Stimulated activated CD8-positive, alpha-beta memory T cell treated with anti-CD3 and anti-CD28 coated beads, Interleukin-4, amount 100 ng/mL, for 24 hours (primary cell): ENCODE data around the gene KYNU.
"Not testable (repeated sequence)": the region's sequence is repeated elsewhere in the genome, so short reads cannot be mapped to it uniquely, and the experiment has no call there.

Source experiments
- DNase-seq: peaks from one replicate; pipeline ENCODE4 v3.0.0-alpha.2; 2020; ENCODE audit warnings: low read depth

The KYNU gene

DNA sequence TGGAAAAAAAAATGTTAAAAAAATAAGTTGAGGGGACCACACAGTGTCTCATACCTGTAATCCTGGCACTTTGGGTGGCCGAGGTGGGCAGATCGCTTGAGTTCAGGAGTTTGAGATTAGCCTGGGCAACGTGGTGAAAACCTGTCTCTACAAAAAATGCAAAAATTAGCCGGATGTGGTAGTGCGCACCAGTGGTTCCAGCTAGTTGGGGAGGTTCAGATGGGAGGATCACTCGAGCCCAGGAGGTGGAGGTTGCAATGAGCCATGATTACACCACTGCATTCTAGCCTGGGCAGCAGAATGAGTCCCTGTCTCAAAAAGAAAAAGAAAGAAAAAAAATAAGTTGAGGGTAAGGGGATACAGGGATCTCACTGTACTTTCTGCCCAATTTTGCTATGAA lies 6.1 kb upstream of the KYNU start:
- no peak for DNase-seq

DNA sequence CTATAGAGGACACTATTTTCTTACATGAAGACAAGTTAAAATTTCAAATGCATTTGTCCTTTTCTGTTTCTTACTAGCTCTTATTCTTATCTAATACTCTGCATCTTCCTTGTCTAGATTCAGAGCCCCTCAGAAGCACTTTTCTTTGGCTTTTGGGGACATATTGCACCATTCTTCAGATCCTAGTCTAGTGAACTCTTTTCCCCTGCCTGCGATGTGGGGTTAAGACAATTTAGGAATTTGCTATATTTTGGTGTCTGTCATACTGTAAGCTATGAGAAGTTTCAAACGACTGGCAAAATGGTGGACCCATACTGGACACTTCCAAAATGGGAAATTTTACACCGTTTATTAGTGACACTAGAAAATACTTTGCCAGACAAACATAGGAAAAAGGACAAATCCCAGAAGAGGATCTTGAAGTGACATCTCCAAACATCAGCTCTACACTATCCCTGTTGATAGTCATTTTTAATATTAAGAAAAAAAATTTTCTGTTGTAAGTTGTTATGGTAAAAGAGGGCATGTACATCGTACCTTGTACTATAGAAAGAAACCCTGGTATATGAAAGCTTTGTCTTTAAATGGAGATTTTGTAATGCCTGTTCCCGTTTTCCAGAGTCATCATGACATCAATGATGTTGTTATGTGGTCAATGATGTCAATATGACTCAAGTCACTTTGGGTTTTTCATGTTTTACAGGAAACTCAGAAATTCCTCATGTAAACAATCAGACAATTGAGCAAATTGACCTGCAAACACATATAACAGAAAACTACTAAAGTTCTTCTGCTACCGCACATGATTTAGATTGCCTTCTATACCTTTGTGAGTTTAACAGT lies 4.4 kb upstream of the KYNU start:
- no peak for DNase-seq

DNA sequence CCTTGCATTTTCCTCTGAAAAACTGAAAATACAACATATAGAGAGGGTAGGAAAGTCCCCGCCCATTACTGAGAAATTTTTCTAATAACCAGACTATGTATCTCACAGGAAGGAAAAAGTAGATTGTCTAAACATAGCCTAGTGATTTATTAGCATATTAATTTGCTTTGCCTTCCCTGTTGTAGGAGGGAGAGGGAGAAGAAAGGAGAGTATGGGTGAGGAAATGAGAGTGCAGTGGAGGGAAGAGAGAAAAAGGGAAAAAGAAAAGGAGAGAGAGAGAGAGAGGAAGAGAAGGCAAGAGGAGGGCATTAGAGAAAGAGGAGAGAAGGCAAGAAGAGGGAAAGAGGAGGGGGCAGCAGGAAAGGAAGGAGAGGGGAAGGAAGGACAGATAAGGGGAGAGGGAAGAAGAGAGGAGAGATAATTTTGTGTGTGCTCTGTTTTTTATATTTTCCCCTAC lies 3.6 kb upstream of the KYNU start:
- no peak for DNase-seq

DNA sequence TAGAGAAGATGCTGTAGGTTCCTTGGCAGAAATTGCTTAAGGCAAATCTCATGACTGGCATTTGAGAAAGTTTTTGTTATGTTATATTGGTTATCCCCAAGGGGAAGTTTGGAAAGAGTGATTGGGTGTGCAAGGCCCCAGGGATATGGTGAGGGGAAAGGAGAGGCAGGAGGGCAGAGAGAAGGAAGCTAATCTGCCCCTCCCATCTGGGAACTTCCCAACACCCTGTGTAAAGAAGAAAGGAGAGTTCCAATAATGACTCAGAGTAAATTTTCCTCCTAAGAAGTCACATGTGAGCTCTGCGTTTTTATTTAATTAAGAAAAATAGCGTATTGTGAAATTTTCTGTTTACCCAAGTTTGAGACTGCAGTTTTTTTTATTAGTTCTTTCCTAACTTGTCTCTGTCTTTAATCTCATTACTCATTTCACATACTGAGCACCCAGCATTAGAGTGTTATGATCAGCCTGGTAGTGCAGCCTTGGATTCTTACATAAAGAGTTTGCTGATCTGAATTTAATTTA lies 3.1 kb upstream of the KYNU start:
- no peak for DNase-seq

DNA sequence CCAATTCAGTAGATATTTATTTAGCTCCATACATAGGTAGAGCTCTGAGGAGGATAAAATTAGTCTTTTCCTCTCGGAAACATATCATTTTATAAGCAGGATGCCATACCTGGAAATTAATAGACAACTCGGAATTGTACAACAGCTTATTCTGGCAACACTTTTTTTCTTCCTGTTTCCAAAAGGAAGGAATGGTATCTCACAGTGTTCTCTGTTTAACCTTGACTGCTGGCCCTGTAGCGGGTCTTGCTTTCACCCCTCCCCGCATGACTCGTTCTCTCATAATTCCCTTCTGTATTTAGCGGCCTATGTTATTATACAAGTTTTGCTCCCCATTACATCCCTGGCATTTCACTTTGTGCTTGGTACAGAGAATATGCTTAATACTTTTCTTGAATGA lies 2.5 kb upstream of the KYNU start:
- no peak for DNase-seq

DNA sequence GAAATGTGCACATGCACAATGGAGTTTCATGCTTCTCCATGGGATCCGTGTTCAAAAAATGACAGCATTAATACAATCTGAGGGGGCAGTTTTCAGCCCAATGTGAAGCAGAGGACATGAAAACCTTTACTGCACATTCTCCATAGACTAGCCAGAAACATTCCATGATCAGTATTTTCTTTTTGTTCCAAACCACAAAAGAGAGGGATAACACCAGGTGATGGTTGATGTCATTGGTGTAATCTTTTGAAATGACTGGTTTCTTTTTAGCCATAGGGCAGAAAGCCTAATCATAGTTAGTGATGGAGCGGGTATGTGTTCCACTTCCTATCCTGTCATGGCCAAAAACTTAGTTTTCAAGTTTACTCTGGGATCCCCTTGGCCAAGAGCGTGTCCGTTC lies 1.8 kb upstream of the KYNU start:
- DNase-seq, result no peak

DNA sequence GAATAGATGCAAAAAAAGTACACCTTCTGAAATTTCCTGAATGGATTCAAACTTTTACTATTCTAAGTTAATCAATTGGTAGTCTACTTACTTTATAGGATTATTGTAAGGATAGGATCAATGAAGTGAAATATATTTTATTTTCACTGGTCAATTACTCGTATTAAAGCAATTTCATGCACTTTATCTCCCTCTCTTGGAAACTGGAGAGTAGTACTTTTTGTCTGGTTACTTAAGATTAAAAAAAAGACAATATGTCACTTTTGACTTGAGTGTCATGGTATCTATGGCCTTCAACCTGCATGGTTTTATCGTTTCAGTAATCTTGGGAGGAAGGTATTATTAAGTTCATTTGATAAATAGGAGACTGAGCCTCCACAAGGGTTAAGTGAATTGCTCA lies 1.0 kb upstream of the KYNU start:
- DNase-seq, result no peak

DNA sequence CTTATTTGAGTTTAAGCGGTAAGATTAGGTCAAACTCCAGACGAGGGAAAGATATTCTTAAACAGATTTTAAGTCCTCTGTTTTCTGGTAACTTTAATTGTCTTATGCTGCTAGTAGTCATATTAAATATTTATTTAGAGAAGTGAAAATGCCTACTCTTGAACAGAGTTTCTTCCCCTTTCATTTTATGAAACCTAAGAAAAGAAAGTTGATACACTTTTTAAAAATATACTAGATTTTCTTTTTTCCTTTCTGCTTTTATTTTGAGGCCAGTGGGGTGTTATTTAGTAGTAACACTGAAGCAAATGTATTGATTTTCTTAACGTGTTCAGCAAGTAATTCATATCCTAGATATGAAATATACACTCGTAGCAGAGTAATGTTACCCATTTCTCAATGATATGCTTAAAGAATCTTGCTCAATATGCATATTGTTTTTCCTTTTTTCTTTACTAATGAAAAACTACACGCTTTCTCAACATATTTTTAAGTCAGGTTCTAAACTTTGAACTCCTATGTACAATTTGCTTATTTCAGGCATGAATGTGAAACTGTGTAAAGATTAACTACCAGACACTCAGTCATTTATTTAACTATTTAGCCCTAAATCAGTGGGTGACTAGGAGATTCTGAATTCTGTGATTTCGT lies 691 bp downstream of the KYNU start:
- DNase-seq, result no peak

DNA sequence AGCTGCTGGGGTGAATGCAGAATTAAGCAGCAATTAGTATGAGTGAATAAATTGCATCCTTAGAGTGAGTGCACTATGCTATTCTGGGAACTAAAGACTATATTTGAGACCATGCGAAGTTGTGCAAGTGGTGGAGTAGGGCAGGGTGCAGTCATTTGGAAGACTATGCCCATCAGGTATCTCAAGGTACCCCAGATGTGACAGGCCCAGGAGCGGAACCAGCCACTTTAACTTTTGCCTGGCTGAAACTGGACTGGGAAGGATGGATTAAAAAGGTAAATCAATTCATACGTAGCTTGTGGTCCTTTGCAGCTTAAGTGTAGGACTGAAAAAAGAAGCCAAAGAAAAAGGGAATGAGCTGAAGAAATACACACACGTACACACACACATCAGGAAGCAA lies 1.7 kb downstream of the KYNU start:
- no peak for DNase-seq

DNA sequence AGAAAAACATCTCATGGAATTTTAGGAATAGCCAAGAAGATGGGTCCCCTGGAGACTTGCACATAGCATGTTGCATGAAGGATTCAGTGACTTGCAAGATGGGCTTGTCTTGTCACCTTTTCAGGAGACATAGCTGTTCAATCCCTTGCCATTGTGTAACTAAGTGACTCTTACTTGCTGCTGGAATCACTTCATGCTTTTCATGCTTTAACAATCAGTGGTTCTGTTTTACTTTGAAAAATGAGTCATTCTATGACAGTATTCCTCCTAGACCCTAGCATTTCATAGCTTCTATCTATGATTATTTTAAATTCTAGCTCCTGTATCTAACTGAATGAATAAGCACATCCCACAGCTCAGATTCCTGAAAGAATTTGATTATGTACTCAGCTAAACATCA lies 2.8 kb downstream of the KYNU start:
- DNase-seq, result no peak

DNA sequence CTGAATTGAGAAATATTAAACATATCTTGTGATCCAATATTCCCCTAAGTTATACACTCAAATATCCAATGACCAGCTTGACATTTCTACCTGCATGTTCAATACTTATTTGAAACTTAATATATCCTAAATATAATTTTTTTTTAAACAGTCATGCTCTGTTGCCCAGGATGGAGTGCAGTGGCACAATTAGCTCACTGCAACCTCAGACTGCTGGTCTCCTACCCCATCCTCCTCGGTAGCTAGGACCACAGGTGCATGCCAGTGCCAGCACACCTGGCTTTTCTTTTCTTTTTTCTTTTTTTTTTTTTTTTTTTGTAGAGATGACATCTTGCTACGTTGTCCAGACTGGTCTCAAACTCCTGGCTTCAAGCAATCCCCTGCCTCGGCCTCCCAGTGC lies 4.2 kb downstream of the KYNU start:
- no peak for DNase-seq

DNA sequence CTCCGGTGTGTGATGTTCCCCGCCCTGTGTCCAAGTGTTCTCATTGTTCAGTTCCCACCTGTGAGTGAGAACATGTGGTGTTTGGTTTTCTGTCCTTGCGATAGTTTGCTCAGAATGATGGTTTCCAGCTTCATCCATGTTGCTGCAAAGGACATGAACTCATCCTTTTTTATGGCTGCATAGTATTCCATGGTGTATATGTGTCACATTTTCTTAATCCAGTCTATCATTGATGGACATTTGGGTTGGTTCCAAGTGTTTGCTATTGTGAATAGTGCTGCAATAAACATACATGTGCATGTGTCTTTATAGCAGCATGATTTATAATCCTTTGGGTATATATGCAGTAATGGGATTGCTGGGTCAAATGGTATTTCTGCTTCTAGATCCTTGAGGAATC lies 5.0 kb downstream of the KYNU start:
- DNase-seq, result not testable (repeated sequence)

DNA sequence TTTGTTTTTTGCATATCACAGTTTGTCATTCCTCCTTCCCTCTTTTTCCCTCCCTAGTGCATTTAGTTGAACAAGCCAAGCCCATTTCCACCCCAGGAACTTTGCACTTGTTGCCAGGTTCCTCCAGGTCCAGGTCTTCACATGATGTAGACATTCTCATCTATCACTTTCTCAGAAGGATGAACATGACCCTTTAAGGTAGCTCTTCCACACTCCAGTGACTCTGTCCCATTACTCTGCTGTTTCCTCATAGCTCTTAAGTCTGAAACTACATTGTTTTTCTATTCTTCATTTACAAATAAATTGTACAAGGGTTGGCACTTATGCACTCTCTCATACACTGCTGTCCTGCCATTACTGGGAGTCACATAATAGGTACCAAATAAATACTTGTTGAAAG lies 6.1 kb downstream of the KYNU start:
- DNase-seq, result no peak

DNA sequence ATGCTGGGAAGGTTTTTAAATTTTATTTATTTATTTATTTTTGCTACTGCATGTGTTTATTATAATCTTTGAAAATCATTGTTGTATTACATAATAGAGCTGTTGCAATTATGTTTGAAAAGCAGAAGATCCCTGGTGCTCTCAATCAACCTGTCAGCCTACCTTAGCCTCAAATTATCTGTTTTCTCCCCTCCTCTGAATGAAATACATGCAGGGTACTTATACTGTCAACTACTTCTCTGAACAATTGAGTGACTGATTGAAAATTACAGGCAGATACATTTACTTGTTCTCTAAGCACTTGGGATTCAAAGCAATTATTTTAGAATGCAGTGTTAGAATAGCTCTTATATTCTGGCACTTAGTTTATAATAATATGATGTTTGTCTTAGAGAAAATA lies 8.1 kb downstream of the KYNU start:
- DNase-seq, result no peak

DNA sequence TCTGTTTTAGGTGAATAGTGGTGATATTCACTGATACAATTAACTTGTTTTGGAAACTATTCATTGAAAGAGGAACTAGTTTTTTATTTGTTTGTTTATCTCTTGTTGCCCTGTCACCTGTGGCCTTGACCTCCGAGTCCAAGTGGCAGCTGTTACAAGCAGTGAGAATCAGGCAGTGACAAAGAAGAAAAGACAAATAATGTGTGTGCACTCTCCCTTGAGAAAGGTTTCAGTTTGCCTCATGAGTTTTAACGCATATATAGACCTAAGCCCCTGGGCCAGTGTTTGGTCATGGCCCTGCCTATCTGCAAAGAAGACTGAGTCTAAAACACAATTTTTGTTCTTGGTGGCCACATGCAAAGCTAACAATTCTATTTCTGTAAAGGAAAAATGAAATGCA lies 15.3 kb downstream of the KYNU start:
- no peak for DNase-seq

DNA sequence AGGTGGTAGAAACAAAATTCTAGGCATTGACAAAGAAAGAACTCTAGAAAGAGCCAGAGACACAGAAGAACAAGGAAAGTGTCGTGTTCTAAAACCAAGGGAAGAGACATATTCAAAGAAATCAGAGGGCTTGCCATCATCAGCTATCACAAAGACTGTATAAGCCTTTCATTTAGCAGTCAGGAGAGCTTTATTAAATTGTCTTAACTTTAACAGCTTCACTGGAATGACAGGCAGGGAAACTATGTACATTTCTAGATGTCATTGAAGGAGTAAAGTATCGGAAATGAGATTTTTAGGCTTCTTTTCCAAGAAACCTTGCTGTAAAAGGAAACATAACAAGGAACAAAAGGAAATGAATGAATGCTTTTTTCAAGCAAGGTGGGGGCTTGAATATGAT lies 15.8 kb downstream of the KYNU start:
- DNase-seq, result no peak

DNA sequence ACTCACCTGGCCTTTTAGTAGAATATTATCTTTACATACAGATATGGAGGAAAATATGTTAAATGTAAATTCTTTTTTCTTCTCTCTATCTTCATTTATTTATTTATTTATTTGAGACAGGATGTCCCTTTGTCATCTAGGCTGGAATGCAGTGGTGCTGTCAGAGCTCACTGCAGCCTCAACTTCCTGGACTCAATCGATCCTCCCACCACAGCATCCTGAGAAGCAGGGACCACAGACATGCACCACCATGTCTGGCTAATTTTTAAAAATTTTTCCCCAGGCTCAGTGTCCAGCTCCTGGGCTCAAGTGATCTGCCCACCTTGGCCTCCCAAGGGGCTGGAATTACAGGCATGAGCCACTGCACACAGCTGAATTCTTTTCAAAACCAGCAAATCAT lies 20.3 kb downstream of the KYNU start:
- DNase-seq, result no peak

DNA sequence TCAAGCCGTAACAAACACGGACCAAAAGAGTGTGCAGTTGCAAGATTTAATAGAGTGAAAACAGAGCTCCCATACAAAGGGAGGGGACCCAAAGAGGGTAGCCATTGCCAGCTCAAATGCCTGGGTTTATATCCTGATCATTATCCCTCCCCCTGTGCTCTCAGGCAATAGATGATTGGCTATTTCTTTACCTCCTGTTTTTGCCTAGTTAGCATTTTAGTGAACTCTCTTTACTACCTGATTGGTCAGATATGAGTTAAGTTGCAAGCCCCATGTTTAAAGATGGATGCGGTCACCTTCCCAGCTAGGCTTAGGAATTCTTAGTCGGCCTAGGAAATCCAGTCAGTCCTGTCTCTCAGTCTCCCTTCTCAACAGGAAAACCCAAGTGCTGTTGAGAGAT lies 22.9 kb downstream of the KYNU start:
- DNase-seq, result not testable (repeated sequence)

DNA sequence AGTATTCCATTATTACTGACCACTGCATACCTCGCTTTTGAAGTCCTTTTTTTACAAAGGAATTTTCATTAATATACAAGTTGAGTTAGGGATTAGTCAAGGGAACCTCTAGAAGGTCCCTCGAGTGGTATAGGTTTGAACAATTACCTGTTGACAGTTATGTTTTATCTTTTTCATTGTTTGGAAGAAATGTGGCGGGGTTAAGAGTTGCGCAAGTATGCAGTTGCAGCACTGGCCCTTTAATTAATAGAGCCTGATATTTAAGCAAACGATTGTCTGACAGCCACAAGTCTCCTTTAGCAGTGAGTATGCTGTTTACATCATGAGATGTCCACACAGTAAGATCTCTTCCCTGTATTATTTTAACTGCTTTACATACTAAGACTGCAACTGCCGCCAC lies 24.3 kb downstream of the KYNU start:
- no peak for DNase-seq

DNA sequence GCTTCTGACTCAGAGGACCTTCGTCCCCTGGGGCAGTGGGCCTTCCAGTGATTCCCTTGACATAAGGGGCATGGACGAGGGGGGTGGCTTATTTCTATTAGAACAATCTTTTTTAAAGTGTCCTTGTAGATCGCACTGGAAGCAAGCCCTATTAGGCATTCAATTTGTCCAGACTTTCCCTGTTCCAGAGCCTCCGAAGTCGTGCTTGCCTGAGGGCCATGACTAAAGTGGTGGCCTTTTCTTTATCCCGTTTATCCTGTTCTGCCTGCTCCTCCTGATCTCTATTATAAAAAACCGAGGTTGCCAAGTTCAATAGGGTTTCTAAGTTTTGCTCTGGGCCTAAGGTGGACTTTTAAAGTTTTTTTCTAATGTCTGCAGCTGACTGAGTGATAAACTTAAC lies 26.3 kb downstream of the KYNU start:
- DNase-seq, result not testable (repeated sequence)

DNA sequence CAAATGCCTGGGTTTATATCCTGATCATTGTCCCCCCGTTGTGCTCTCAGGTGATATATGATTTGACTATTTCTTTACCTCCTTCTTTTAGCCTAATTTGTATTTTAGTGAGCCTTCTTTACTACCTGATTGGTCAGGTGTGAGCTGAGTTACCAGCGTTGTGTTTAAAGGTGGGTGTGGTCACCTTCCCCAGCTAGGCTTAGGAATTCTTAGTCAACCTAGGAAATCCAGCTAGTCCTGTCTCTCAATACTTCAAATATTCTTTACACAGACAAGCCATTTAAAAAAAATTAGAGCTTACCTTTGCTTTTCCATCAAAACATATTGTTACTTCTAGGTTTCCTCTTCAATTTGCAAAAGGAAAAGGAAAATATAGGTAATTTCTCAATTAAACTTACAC lies 30.2 kb downstream of the KYNU start:
- DNase-seq, result no peak

DNA sequence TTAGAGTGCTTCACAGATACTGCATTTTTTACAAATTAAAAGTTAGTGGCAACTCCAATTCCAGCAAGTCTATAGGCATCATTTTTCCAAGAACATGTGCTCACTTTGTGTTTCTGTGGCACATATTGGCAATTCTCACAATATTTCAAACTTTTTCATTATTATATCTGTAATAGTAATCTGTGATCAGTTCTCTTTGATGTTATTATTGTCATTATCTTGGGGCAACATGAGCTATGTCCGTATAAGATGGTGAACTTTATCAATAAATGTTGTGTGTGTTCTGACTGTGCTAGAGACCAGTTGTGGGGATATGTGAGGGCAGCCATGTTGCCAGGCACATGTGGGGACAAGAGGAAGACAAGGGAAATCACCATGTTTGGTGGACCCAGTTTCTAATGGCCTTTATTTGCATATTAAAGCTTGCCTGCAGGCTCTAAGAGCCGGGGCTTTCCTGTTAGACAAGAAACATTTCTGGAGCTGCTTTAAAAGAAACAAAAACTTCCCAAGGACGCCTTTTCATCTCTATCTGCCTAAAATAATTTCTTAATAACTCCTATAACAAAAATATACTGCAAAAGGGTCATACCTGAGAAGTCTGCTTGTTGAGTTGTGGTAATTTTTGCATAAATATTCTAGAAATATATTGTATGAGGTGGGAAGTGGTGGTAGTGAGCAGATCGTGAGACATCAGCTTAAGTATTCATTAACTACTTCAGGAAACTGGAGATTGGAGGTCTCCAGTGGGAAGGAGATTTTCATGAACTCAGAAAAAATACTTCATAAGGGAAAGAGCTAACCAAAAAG lies 37.2 kb downstream of the KYNU start:
- no peak for DNase-seq

DNA sequence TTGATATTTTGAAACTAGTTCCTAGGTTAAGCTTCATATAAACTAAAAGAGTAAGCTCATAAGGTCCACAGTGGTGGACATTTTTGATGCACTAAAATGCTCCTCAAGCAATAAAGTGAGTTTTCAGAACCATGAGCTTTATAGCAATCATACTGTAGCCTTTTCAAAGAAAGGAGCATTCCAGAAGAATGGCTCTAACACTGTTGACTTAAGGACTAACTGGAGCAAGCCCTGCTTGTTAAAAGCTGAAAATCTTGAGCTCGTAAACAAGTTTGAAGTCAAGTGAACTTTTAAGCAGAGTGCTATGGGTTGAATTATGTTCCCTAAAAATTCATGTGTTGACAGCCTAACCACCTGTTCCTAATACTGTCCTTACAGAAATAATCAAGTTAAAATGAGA lies 38.0 kb downstream of the KYNU start:
- no peak for DNase-seq
